ENCODE results near the gene SPDYC.
"Not testable (repeated sequence)": the region's sequence is repeated elsewhere in the genome, so short reads cannot be mapped to it uniquely, and the experiment has no call there.

The SPDYC gene

DNA sequence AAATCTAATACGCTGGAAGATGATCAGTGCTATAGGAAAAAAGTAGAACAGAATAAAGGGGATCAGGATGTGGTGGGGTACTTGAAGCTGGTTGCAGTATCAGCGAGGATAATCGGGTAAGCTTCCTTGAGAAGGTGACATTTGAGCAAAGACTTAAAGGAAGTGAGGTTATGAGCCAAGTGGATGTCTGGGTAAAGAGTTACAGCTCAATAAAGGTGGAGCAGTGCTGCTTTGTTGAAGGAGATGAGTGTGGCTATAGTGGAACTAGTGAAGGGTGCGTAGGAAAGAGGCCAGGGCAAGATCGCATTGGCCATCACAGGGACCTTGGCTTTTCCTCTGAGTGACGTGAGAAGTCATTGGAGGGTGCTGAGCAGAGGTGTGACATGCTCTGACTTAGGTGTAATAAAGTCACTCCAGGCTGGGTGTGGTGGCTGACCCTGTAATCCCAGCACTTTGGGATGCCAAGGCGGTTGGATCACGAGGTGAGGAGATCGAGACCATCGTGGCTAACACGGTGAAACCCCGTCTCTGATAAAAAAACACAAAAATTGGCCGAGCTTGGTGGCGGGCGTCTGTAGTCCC, 33.4 kb upstream of the SPDYC start:
- CTCF ChIA-PET, result interaction anchor here (1.3 to 2.4 kb wide), 5 partner anchors 11 to 193 kb away, joined by 3 to 11 read pairs (median 4); partner anchors contain the start of genes TM7SF2 and ZNHIT2
- POLR2A ChIA-PET, result no interaction called here
- DNase-seq (ENCODE audit: low read depth, low spot score), result no peak
- no peak overlapping the region for H3K4me3 ChIP-seq (ENCODE audit: low read depth, low read length)
- TF ChIP-seq, protein P1, sequence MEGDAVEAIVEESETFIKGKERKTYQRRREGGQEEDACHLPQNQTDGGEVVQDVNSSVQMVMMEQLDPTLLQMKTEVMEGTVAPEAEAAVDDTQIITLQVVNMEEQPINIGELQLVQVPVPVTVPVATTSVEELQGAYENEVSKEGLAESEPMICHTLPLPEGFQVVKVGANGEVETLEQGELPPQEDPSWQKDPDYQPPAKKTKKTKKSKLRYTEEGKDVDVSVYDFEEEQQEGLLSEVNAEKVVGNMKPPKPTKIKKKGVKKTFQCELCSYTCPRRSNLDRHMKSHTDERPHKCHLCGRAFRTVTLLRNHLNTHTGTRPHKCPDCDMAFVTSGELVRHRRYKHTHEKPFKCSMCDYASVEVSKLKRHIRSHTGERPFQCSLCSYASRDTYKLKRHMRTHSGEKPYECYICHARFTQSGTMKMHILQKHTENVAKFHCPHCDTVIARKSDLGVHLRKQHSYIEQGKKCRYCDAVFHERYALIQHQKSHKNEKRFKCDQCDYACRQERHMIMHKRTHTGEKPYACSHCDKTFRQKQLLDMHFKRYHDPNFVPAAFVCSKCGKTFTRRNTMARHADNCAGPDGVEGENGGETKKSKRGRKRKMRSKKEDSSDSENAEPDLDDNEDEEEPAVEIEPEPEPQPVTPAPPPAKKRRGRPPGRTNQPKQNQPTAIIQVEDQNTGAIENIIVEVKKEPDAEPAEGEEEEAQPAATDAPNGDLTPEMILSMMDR (IDR thresholded peaks at IDR 0.05; ENCODE audit: insufficient read depth, low read length, missing control alignments), result no peak

DNA sequence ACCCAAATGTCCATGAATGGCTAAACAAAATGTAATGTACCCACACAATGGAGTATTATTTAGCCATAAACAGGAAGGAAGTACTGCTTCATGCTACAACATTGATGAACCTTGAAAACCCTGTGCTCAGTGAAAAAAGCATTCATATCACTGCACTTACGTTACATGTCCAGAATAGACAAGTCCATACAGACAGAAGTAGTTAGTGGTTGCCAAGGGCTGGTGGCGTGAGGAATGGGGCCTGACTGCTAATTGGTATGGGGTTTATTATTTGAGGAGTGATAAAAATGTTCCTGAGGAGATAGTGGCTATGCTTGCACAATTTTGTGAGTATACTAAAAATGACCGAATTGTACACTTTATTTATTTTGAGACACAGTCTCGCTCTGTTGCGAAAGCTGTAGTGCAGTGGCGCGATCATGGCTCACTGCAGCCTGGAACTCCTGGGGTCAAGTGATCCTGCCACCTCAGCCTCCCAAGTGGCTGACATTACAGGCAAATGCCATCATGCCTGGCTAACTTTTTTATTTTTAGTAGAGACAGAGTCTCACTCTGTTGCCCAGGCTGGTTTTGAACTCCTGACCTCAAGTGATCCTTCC, 28.0 kb upstream of the SPDYC start:
- POLR2A ChIA-PET, result no interaction called here
- no peak for DNase-seq (ENCODE audit: low read depth, low spot score)
- CTCF ChIA-PET, result no interaction called here
- TF ChIP-seq, protein P1 (IDR thresholded peaks at IDR 0.05; ENCODE audit: insufficient read depth, low read length, missing control alignments), result no peak
- no peak overlapping the region for H3K4me3 ChIP-seq (ENCODE audit: low read depth, low read length)

DNA sequence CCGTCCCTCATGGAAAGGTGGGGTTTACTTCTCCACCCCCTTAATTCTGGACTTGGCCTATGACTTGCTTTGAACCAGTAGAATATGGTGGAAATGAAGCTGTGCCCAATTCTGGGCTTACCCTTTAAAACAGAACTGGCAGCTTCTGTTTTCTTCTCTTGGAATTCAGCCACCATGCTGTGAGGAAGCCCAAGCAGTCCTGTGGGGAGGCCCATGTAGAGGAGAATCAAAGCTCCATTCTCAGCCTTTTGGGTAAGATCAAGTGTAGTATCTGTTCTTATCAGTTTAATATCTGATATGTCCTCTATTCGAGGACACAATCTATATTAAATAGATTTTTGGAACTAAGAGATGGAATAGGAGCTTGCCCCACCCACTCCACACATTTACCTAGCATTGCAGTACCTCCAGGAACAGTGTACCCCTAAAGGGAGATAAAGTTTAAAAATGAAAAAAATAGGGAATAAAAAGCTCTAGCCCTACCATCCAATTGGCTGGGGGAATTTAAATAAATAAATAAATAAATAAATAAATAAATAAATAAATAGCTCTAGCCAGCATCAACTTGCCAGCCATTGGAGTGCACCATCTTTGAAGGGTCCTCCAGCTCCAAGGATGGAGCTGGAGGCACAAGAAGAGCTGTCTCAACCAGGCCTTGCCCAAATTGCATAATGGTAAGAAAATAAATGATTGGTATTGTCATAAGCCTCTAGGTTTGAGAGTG, 22.5 kb upstream of the SPDYC start:
- ChIA-PET CTCF (interaction anchor here (1.4 to 1.9 kb wide), 4 partner anchors 12 to 184 kb away, joined by 3 to 11 read pairs (median 6); partner anchors contain the start of gene TM7SF2), POLR2A (interaction anchor here (0.6 kb wide), 1 partner anchor 14 kb away, joined by 3 read pairs; no protein-coding TSS in a partner anchor)
- no peak overlapping the region for H3K4me3 ChIP-seq (ENCODE audit: low read depth, low read length)
- TF ChIP-seq, protein P1 (IDR thresholded peaks at IDR 0.05; ENCODE audit: insufficient read depth, low read length, missing control alignments), result no peak
- no peak for DNase-seq (ENCODE audit: low read depth, low spot score)

DNA sequence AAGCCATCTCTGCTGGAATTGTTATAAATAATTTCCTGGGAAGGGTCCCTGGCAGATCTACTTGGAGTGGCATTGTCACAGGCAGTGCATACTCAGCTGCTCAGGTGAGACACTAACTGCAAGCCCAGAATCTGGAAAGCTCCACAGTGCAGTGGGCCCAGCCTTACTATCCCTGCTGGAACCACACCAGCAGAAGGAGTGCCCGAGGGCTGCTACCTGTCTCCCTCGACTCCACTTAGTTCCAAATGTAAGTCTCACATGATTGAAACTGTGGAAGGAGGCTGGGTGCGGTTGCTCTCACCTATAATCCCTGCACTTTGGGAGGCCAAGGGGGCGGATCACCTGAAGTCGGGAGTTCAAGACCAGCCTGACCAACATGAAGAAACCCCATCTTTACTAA, 21.4 kb upstream of the SPDYC start:
- CTCF ChIA-PET, result interaction anchor here (1.5 to 1.6 kb wide), 2 partner anchors 13 to 32 kb away, joined by 6 to 11 read pairs; no protein-coding TSS in a partner anchor
- TF ChIP-seq, protein P1 (IDR thresholded peaks at IDR 0.05; ENCODE audit: insufficient read depth, low read length, missing control alignments), result no peak
- no peak for DNase-seq (ENCODE audit: low read depth, low spot score)
- no peak overlapping the region for H3K4me3 ChIP-seq (ENCODE audit: low read depth, low read length)
- POLR2A ChIA-PET, result no interaction called here

DNA sequence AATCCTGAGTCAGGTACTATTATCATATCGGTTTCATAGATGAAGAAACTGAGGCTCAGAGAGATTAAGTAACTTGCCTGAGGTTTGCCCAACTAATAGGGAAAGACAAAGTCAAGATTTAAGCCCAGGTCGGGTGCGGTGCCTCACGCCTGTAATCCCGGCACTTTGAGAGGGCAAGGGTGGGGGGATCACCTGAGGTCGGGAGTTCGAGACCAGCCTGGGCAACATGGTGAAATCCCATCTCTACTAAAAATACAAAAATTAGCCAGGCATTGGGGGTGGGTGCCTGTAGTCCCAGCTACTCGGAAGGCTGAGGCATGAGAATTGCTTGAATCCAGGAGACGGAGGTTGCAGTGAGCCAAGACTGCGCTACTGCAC, 19.9 kb upstream of the SPDYC start:
- H3K4me3 ChIP-seq (ENCODE audit: low read depth, low read length); DNase-seq (ENCODE audit: low read depth, low spot score); CTCF ChIA-PET; POLR2A ChIA-PET: not testable (repeated sequence)

DNA sequence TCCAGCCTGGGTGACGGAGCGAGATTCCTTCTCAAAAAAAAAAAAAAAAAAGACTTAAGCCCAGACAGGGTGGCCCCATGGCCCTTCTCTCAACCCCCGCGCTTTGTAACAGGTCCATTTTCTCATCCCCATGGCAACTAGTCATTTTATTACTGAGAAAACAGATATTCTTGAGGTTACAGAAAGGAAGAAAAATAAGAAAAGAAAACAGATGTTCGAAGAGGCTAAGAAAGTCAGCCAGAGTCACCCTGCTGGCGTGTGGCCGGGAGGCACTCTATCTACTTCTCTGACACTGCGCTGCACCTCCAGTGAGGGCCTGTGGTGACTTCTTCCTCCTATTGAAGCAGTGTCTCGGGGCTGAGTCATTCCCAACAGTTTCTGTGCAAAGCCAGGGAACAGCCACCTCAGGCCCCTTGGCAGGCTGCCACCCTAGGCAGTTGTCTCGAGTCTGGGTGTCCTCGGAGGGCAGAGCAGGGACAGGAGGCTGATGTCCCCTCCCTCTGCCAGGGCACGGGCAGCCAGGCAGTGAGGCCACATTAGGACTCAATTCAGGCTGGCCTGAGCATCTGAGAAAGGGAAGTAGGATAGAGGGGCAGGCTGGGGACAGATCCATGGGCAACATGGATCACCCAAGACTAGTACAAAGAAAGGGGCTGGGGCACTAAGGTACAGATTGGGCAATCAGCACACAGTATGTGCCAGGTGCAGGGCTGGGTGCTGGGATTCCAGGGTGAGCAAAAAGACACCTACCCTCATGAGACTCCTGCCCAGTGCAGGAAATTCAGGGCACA, 19.3 kb upstream of the SPDYC start:
- peak; percentile 38 for DNase-seq (ENCODE audit: low read depth, low spot score)
- CTCF ChIA-PET, result no interaction called here
- H3K4me3 ChIP-seq (ENCODE audit: low read depth, low read length), result no peak overlapping the region
- POLR2A ChIA-PET, result interaction anchor here (1.9 kb wide), 1 partner anchor 16 kb away, joined by 4 read pairs; no protein-coding TSS in a partner anchor
- TF ChIP-seq, protein P1 (IDR thresholded peaks at IDR 0.05; ENCODE audit: insufficient read depth, low read length, missing control alignments), result no peak

All from AG04449 (cell line).